Measurements from ENCODE around the gene KIAA1755.
A peak's percentile ranks its signal among the peaks of the same experiment; 100 is the strongest.

The KIAA1755 gene

DNA sequence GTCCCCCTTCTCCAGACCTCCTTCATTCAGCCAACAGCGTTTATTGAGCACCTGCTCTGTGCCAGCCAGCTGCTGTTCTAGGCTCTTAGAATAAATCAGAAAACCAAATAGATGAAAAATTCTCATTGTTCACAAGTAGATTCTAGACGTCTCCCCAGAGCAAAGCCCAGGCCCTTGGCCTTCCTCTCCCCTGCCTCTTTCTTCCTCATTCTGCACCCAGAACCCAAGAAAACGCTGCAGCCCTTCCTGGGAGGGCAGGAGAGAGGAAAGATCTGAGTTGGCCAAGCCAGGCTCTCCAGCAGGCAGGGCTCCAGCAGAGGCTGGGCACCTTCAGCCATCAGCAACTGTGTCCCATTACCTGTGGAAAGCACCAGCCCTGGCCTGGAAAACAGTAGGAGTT, 31.4 kb upstream of the KIAA1755 start:
- H3K9me3 ChIP-seq (ENCODE audit: control insufficient read depth, insufficient read depth, low read length), result no peaks in the 10 kb centered on the region
- H4K20me1 ChIP-seq (ENCODE audit: control insufficient read depth, insufficient read depth, low read depth, low read length), result no peaks in the 10 kb centered on the region
- no peaks in the 10 kb centered on the region for H3F3A ChIP-seq (ENCODE audit: control insufficient read depth, insufficient read depth)
- no peaks in the 10 kb centered on the region for H3K79me2 ChIP-seq (ENCODE audit: control insufficient read depth, low read length)
- H3K4me1 ChIP-seq (ENCODE audit: control insufficient read depth, low read length), result no peaks in the 10 kb centered on the region
- no peak overlapping the region for H3K4me2 ChIP-seq (ENCODE audit: low read length)
- H3K36me3 ChIP-seq (ENCODE audit: control insufficient read depth, low read length), result no peaks in the 10 kb centered on the region
- no peak overlapping the region for H3K27ac ChIP-seq (ENCODE audit: low read depth, low read length)
- H3K4me3 ChIP-seq (ENCODE audit: low read length), result no peak overlapping the region
- no peak for TF ChIP-seq EZH2phosphoT487 (IDR thresholded peaks at IDR 0.05; ENCODE audit: borderline replicate concordance, low read length)
- TF ChIP-seq, protein P1, sequence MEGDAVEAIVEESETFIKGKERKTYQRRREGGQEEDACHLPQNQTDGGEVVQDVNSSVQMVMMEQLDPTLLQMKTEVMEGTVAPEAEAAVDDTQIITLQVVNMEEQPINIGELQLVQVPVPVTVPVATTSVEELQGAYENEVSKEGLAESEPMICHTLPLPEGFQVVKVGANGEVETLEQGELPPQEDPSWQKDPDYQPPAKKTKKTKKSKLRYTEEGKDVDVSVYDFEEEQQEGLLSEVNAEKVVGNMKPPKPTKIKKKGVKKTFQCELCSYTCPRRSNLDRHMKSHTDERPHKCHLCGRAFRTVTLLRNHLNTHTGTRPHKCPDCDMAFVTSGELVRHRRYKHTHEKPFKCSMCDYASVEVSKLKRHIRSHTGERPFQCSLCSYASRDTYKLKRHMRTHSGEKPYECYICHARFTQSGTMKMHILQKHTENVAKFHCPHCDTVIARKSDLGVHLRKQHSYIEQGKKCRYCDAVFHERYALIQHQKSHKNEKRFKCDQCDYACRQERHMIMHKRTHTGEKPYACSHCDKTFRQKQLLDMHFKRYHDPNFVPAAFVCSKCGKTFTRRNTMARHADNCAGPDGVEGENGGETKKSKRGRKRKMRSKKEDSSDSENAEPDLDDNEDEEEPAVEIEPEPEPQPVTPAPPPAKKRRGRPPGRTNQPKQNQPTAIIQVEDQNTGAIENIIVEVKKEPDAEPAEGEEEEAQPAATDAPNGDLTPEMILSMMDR (IDR thresholded peaks at IDR 0.05; ENCODE audit: low read depth, low read length, poor library complexity, severe bottlenecking), result no peak
- peaks cover 7% of the 10 kb centered on the region for H3K27me3 ChIP-seq (ENCODE audit: control insufficient read depth, low read length)
- no peaks in the 10 kb centered on the region for H3K9me2 ChIP-seq (replicated peaks; ENCODE audit: control insufficient read depth, low read length)

- H3K9me3 ChIP-seq (ENCODE audit: control insufficient read depth, insufficient read depth, low read length), result no peaks in the 10 kb centered on the region
- H3K4me2 ChIP-seq (ENCODE audit: low read length), result no peak overlapping the region
- H3K9me2 ChIP-seq (replicated peaks; ENCODE audit: control insufficient read depth, low read length), result no peaks in the 10 kb centered on the region
- no peak overlapping the region for H3K27ac ChIP-seq (ENCODE audit: low read depth, low read length)
- H3F3A ChIP-seq (ENCODE audit: control insufficient read depth, insufficient read depth), result no peaks in the 10 kb centered on the region
- no peaks in the 10 kb centered on the region for H3K36me3 ChIP-seq (ENCODE audit: control insufficient read depth, low read length)
- H3K79me2 ChIP-seq (ENCODE audit: control insufficient read depth, low read length), result no peaks in the 10 kb centered on the region
- no peaks in the 10 kb centered on the region for H4K20me1 ChIP-seq (ENCODE audit: control insufficient read depth, insufficient read depth, low read depth, low read length)
- peaks cover 7% of the 10 kb centered on the region for H3K27me3 ChIP-seq (ENCODE audit: control insufficient read depth, low read length)
- no peak overlapping the region for H3K4me3 ChIP-seq (ENCODE audit: low read length)
- no peaks in the 10 kb centered on the region for H3K4me1 ChIP-seq (ENCODE audit: control insufficient read depth, low read length)
- TF ChIP-seq, protein P1 (IDR thresholded peaks at IDR 0.05; ENCODE audit: low read depth, low read length, poor library complexity, severe bottlenecking), result peak; percentile 60
- no peak for TF ChIP-seq EZH2phosphoT487 (IDR thresholded peaks at IDR 0.05; ENCODE audit: borderline replicate concordance, low read length)
These were observed 30.6 kb upstream of the KIAA1755 start for GRCh38 chr20:38290829-38291814.

DNA sequence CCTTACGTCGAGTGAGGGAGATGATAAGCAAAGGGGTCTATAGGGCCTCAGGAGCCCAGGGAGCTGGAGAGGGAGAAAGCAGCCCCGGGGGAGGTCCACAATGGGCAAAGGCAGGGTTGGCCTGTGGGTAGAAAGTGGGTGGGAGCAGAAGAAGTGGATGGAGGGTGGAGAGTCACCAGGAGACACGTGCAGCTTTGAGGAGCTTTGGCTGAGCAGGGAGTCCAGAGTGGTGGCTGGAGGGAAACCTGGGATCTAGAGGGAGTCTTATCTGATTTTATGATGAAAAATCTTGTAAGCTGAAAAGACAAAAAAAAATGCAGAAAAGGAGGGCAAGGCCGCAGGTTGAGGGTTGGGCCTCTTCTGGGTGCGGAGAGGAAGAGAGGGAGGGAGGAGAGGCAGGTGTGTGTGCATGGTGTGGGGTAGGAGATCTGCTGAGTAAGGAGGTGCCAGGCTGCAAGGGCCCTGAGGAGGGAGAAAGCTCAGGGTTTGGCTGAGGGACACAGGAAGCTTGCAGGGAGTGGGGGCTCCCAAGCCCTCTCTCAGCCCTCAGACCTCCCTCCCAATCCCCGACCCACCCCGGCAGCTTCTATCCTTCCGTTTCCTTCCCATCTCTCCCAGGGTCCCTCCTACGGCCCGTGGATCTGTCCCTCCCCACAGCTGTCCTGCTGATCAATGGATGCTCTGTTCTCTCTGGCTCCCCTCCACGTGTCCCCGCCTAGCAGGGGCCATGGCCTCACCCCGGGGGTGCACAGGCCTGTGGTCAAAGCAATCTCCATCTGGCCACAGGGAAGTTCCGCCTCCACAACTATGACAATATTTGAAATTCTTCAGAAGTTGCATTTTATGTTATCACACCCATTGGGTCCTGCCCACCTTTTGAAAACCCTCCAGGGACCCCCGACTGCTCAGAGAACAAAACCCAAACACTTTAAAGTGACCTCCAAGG, 26.3 kb upstream of the KIAA1755 start:
- H3K27me3 ChIP-seq (ENCODE audit: control insufficient read depth, low read length), result peaks cover 4% of the 10 kb centered on the region
- H3K27ac ChIP-seq (ENCODE audit: low read depth, low read length), result no peak overlapping the region
- TF ChIP-seq, protein P1 (IDR thresholded peaks at IDR 0.05; ENCODE audit: low read depth, low read length, poor library complexity, severe bottlenecking), result no peak
- no peak for TF ChIP-seq EZH2phosphoT487 (IDR thresholded peaks at IDR 0.05; ENCODE audit: borderline replicate concordance, low read length)
- H3K9me3 ChIP-seq (ENCODE audit: control insufficient read depth, insufficient read depth, low read length), result no peaks in the 10 kb centered on the region
- no peaks in the 10 kb centered on the region for H3F3A ChIP-seq (ENCODE audit: control insufficient read depth, insufficient read depth)
- no peaks in the 10 kb centered on the region for H3K9me2 ChIP-seq (replicated peaks; ENCODE audit: control insufficient read depth, low read length)
- no peak overlapping the region for H3K4me2 ChIP-seq (ENCODE audit: low read length)
- no peaks in the 10 kb centered on the region for H3K4me1 ChIP-seq (ENCODE audit: control insufficient read depth, low read length)
- H3K79me2 ChIP-seq (ENCODE audit: control insufficient read depth, low read length), result no peaks in the 10 kb centered on the region
- H3K4me3 ChIP-seq (ENCODE audit: low read length), result no peak overlapping the region
- no peaks in the 10 kb centered on the region for H4K20me1 ChIP-seq (ENCODE audit: control insufficient read depth, insufficient read depth, low read depth, low read length)
- no peaks in the 10 kb centered on the region for H3K36me3 ChIP-seq (ENCODE audit: control insufficient read depth, low read length)

Data from DOHH2 (cell line).